Urothelium cell line (cell line): ENCODE data around the gene ENOX1.

Experiments
- DNase-seq: peaks from one replicate; pipeline ENCODE4 v3.0.0; 2011; ENCODE audit warnings: low spot score, mixed read lengths
- FAIRE-seq: peaks from 2 replicates; lab custom pipeline; 2011; peaks lifted over from hg19 to GRCh38; lab: Jason Lieb, UNC

ENOX1 gene

DNA sequence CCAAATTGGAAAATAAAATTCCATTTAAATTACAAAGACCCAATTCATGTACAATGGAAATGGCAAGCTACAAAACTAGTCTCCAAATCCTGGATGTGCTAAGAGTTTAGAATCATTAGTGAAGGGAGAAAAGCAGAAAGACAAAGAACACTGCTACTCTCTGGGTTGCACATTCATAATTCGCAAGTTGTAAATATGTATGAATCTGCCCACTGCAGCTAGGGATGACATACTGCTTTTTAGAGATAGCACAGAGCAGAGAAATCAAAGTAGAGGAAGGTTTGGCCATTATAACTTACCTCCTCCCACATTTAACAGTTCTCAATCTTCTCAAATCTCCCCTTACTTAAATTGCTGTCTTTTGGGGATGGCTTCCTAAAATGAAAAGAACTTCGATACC is 231.1 kb downstream of the ENOX1 start:
- FAIRE-seq, result no peak
- no peak for DNase-seq

- FAIRE-seq (no peak), DNase-seq (no peak)
These were observed 234.8 kb downstream of the ENOX1 start for GRCh38 chr13:43551897-43552456.

DNA sequence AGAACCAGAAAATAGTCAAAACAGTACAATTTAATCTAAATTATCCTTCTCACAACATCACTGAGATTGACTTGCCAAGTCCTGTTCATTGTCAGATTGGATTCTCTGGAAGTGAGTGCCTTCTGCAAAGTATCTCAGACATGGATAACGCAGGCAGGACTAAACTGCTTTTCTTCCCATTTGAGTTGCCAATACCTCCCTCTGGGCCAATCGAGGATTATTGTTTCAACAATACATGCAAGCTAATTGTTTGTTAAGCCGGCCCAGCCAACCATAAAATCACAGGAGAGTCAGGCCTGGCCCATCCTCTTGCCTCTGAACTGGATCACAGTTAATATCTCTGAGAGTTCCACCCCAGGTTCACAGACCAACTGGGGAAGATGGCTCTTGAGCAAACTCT is 240.0 kb downstream of the ENOX1 start:
- DNase-seq (no peak), FAIRE-seq (no peak)

DNA sequence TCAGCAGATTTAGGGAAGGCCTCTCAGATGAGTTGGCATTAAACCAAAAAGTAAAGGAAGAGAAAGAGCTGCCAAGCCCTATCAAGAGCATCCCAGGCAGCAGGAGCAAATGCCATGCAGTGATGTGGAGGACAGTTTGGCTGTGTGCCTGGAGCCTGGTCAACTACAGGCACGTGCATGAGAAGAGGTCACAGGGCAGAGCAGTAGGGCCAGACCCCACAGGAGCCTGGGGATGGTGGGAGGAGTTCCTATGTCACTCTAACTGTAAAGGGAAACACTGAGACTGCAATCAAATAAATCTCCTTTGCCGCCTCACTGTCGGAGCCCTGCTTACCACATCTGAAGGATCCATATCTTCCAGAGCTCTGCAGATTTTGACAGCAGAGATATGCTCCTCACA is 240.5 kb downstream of the ENOX1 start:
- FAIRE-seq (no peak), DNase-seq (no peak)

- DNase-seq, result no peak
- no peak for FAIRE-seq
These were observed 241.4 kb downstream of the ENOX1 start for GRCh38 chr13:43545317-43545874.

DNA sequence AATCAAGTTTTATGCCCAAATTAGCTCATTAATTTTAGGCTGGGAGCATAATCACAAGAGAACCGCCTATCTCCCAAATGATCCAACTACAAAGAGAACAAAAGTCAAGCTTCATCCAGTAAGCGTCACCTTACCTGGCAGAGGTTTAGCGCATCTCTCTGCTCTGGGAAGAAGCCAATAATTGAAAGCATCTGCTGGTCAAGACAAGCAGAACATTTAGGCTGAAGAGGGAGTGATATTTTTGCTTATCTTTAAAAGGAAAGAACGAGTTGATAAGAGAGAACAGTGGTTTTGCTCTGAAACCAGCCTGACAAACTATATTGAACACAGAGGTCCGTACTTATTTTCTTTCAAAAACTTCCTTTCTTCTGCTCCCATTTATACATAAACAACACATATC is 242.1 kb downstream of the ENOX1 start:
- DNase-seq (no peak), FAIRE-seq (no peak)

- FAIRE-seq, result no peak
- DNase-seq, result no peak
These were observed 242.8 kb downstream of the ENOX1 start for GRCh38 chr13:43544011-43544410.

- DNase-seq (no peak), FAIRE-seq (no peak)
These were observed 243.4 kb downstream of the ENOX1 start for GRCh38 chr13:43543331-43543730.

- no peak for FAIRE-seq
These were observed 249.6 kb downstream of the ENOX1 start for GRCh38 chr13:43537124-43537523.

GRCh38 chr13:43529796-43530195 is 257.0 kb downstream of the ENOX1 start:
- FAIRE-seq (no peak), DNase-seq (no peak)

More at GRCh38 chr13:43537124-43537523, 249.6 kb downstream of the ENOX1 start:
- DNase-seq, result no peak

DNA sequence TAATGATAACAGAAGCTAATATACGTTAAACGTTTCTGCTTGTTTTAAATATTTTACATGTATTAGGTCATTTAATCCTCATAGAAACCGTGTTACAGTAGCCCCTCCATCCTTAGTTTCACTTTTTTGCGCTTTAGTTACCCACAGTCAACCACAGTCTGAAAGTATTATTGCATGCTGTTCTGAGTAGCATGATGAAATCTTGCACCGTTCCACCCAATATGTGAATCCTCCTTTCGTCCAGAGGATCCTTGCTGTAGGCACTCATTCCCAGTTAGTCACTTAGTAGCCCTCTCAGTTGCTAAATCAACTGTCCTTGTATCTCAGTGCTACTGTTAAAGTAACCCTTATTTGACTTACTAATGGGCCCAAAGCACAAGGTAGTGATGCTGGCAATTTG is 257.8 kb downstream of the ENOX1 start:
- FAIRE-seq (no peak), DNase-seq (no peak)

- DNase-seq (no peak), FAIRE-seq (no peak)
These were observed 264.0 kb downstream of the ENOX1 start for GRCh38 chr13:43522788-43523187.

DNA sequence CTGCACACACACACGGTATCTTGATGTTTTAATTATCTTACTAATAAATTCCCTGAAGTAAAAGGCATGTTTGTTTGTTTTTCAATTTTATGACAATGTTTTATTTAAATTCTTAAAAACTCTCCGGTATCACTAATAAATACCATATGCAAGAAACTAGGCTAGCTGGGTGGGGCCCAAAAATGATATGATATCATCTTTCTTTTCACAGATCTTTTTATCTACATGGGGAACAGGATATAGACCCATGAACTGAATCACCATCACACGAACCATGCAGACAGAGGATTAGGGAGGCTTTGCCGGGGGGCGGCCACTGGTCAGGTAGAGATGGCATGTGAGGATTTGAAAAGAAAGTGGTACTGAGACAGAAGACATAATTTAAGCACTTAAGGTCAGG is 266.4 kb downstream of the ENOX1 start:
- DNase-seq (no peak), FAIRE-seq (no peak)

DNA sequence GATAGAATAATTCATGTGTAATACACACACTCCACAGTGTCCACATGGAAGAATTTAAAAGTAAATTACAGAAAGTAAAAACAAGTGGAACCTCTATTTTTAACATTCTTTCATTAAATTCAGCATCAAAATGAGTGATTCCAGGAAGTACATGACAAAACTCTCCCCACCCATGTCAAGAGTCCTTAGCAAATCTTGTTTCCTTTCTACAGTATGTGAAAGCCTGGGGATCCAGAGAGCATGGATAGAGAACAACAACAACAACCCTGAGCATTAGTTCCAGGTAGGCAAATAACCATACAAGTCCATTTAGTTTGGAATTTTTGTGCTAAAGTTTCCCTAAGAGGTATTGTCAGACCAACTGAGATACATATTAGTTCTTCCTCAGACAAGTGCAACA is 267.9 kb downstream of the ENOX1 start:
- no peak for FAIRE-seq
- no peak for DNase-seq

GRCh38 chr13:43516401-43516833 is 270.4 kb downstream of the ENOX1 start:
- no peak for DNase-seq
- no peak for FAIRE-seq

- DNase-seq, result no peak
- FAIRE-seq, result no peak
These were observed 271.2 kb downstream of the ENOX1 start for GRCh38 chr13:43515531-43515930.

DNA sequence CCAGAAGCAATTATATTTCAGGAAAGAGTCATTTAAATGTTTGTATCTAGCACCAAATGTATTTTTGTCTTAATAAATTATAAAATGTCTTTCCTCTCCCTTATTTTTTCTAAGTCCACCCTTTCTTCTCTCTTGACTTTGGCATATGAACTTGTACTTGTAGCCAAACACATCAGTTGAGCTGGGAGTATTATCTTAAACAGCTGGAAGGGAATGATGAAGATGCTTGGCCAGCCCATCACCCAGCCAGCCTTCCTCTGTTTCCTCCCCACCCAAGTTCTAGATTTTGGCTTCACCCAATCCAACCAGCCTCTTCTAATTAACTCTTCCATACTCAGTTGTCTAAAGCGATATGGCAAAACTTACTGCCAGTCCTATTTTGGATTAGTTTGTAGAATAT is 272.5 kb downstream of the ENOX1 start:
- FAIRE-seq (no peak), DNase-seq (no peak)

DNA sequence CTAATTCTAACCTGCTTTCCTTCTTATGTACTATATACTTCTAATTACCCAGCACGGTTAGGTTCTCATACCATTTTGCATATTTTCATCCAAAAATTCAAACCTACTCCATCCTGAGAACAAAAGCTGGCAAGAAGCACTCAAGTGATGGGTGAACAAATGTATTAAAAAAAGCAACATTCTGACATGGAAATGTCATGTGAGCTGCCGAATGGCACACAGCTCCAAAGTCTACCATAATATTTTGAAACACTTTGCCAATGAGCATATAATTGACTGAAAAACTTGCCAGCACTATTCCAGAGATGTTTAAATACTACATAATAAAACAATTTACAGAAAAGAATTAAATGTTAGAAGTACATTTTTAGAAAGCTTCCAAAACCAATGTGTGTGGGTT is 274.6 kb downstream of the ENOX1 start:
- FAIRE-seq, result no peak
- DNase-seq, result no peak

GRCh38 chr13:43510956-43511901 is 275.5 kb downstream of the ENOX1 start:
- DNase-seq (no peak), FAIRE-seq (no peak)

GRCh38 chr13:43495732-43496131 is 291.0 kb downstream of the ENOX1 start:
- FAIRE-seq (no peak), DNase-seq (no peak)

GRCh38 chr13:43494206-43494605 is 292.6 kb downstream of the ENOX1 start:
- DNase-seq, result no peak
- FAIRE-seq, result no peak

DNA sequence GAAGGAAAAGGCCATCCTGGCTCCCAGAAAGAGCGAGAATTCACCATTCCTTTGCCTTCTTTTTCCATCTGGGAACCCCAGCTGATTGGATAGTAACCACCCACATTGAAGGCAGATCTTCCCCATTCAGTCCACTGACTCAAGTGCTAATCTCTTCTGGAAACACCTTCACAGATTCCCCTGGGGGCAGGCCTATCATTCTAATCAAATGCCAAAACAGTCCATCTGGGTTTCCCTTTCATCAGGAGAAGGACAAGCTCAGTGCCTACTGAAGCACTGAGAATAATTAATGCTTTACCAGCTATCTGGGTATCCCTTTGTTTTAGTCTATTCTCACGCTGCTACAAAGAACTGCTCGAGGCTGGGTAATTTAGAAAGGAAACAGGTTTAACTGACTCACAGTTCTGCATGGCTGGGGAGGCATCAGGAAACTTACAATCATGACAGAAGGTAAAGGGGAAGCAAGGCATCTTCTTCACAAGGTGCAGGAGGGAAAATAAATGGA is 293.2 kb downstream of the ENOX1 start:
- FAIRE-seq, result no peak
- no peak for DNase-seq
